ENCODE measurements around the gene IRAK2. TPM values are rescaled to one million over a fixed set of nuclear protein-coding genes. Genes with fewer than 3 reads are reported as not detected.
"Not testable (repeated sequence)": the region's sequence is repeated elsewhere in the genome, so short reads cannot be mapped to it uniquely, and the experiment has no call there.

IRAK2 gene
- total RNA-seq, 2 experiments from 2014 or later = 3.0 TPM

GRCh38 chr3:10173926-10174435, 9.3 kb downstream of the IRAK2 start:
- CTCF ChIA-PET = no interaction called here
- DNase-seq (no peak), ATAC-seq (peak; percentile 47)
- TF ChIP-seq, protein P1, sequence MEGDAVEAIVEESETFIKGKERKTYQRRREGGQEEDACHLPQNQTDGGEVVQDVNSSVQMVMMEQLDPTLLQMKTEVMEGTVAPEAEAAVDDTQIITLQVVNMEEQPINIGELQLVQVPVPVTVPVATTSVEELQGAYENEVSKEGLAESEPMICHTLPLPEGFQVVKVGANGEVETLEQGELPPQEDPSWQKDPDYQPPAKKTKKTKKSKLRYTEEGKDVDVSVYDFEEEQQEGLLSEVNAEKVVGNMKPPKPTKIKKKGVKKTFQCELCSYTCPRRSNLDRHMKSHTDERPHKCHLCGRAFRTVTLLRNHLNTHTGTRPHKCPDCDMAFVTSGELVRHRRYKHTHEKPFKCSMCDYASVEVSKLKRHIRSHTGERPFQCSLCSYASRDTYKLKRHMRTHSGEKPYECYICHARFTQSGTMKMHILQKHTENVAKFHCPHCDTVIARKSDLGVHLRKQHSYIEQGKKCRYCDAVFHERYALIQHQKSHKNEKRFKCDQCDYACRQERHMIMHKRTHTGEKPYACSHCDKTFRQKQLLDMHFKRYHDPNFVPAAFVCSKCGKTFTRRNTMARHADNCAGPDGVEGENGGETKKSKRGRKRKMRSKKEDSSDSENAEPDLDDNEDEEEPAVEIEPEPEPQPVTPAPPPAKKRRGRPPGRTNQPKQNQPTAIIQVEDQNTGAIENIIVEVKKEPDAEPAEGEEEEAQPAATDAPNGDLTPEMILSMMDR (IDR thresholded peaks at IDR 0.05) = no peak
- intact Hi-C loops (cut with micrococcal nuclease) = no loop called here
- H3K36me3 Mint-ChIP-seq (ENCODE audit: low read depth) = peaks cover 6% of the 10 kb centered on the region
- peaks cover 5% of the 10 kb centered on the region for H3K9me3 Mint-ChIP-seq
- POLR2A ChIA-PET = no interaction called here
- no peak overlapping the region for H3K4me3 Mint-ChIP-seq
- no peaks in the 10 kb centered on the region for H3K27me3 Mint-ChIP-seq
- H3K27ac Mint-ChIP-seq = peak overlapping the region; percentile 10
- H3K4me1 Mint-ChIP-seq (ENCODE audit: low read depth) = peaks cover 15% of the 10 kb centered on the region

- DNase-seq; H3K9me3 Mint-ChIP-seq; intact Hi-C loops (cut with micrococcal nuclease); H3K4me3 Mint-ChIP-seq; H3K27ac Mint-ChIP-seq; H3K36me3 Mint-ChIP-seq (ENCODE audit: low read depth); ATAC-seq; H3K27me3 Mint-ChIP-seq: not testable (repeated sequence)
- POLR2A ChIA-PET = interaction anchor here (0.6 to 1.7 kb wide), 4 partner anchors 15 to 170 kb away, joined by 3 to 4 read pairs (median 4); no protein-coding TSS in a partner anchor
- CTCF ChIA-PET = interaction anchor here (0.6 kb wide), 1 partner anchor 355 kb away, joined by 3 read pairs; no protein-coding TSS in a partner anchor
- peaks cover 15% of the 10 kb centered on the region for H3K4me1 Mint-ChIP-seq (ENCODE audit: low read depth)
Measured at GRCh38 chr3:10175334-10175733, 10.6 kb downstream of the IRAK2 start.

DNA sequence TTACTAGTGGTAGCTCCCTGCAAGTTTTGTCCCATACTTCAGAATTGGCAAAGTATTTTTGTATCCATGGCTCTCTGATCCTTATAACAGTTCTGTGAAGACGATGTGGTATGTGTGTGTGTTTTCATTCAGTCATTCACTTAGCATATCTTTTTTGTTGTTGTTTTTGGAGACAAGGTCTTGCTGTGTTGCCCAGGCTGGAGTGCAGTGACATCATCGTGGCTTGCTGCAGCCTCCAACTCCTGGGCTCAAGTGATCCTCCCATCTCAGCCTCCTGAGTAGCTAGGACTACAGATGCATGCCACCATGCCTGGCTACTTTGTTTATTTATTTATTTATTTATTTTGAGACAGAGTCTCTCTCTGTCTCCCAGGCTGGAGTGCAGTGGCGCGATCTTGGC, 11.4 kb downstream of the IRAK2 start:
- POLR2A ChIA-PET = interaction anchor here (1.7 kb wide), 1 partner anchor 46 kb away, joined by 3 read pairs; no protein-coding TSS in a partner anchor
- CTCF ChIA-PET; H3K9me3 Mint-ChIP-seq; intact Hi-C loops (cut with micrococcal nuclease); H3K27me3 Mint-ChIP-seq; H3K27ac Mint-ChIP-seq; DNase-seq; ATAC-seq; H3K36me3 Mint-ChIP-seq (ENCODE audit: low read depth); H3K4me3 Mint-ChIP-seq: not testable (repeated sequence)
- H3K4me1 Mint-ChIP-seq (ENCODE audit: low read depth) = peaks cover 15% of the 10 kb centered on the region

- CTCF ChIA-PET = interaction anchor here (1.1 kb wide), 1 partner anchor 12 kb away, joined by 4 read pairs; the partner anchor contains the start of gene IRAK2
- Mint-ChIP-seq H3K36me3 (ENCODE audit: low read depth) (no peaks in the 10 kb centered on the region), H3K4me1 (ENCODE audit: low read depth) (peaks cover 17% of the 10 kb centered on the region), H3K4me3 (no peak overlapping the region), H3K27me3 (no peaks in the 10 kb centered on the region), H3K9me3 (no peaks in the 10 kb centered on the region), H3K27ac (no peak overlapping the region)
- intact Hi-C loops (cut with micrococcal nuclease) = no loop called here
- POLR2A ChIA-PET = interaction anchor here (0.9 to 1.4 kb wide), 3 partner anchors 9 to 21 kb away, joined by 3 read pairs; no protein-coding TSS in a partner anchor
- ATAC-seq (no peak), DNase-seq (no peak)
- TF ChIP-seq, protein P1 (IDR thresholded peaks at IDR 0.05) = no peak
Measured at GRCh38 chr3:10177737-10178136, 13.0 kb downstream of the IRAK2 start.

- ChIA-PET POLR2A (interaction anchor here (0.8 kb wide), 1 partner anchor 13 kb away, joined by 3 read pairs; no protein-coding TSS in a partner anchor), CTCF (interaction anchor here (1.0 kb wide), 2 partner anchors 18 to 146 kb away, joined by 3 read pairs; no protein-coding TSS in a partner anchor)
- DNase-seq (no peak), ATAC-seq (no peak)
- intact Hi-C loops (cut with micrococcal nuclease) = no loop called here
- H3K27me3 Mint-ChIP-seq = no peaks in the 10 kb centered on the region
- no peak overlapping the region for H3K27ac Mint-ChIP-seq
- no peaks in the 10 kb centered on the region for H3K36me3 Mint-ChIP-seq (ENCODE audit: low read depth)
- TF ChIP-seq, protein P1 (IDR thresholded peaks at IDR 0.05) = no peak
- H3K9me3 Mint-ChIP-seq = no peaks in the 10 kb centered on the region
- H3K4me3 Mint-ChIP-seq = no peak overlapping the region
- peaks cover 8% of the 10 kb centered on the region for H3K4me1 Mint-ChIP-seq (ENCODE audit: low read depth)
Measured at GRCh38 chr3:10178892-10179291, 14.2 kb downstream of the IRAK2 start.

GRCh38 chr3:10180289-10180688, 15.6 kb downstream of the IRAK2 start:
- no peak overlapping the region for H3K27ac Mint-ChIP-seq
- TF ChIP-seq, protein P1 (IDR thresholded peaks at IDR 0.05) = no peak
- no peak overlapping the region for H3K4me3 Mint-ChIP-seq
- CTCF ChIA-PET = interaction anchor here (1.3 kb wide), 1 partner anchor 12 kb away, joined by 3 read pairs; no protein-coding TSS in a partner anchor
- no peaks in the 10 kb centered on the region for H3K9me3 Mint-ChIP-seq
- POLR2A ChIA-PET = interaction anchor here (1.0 kb wide), 1 partner anchor 15 kb away, joined by 3 read pairs; the partner anchor contains the start of gene IRAK2
- ATAC-seq (no peak), DNase-seq (no peak)
- no peaks in the 10 kb centered on the region for H3K27me3 Mint-ChIP-seq
- intact Hi-C loops (cut with micrococcal nuclease) = no loop called here
- no peaks in the 10 kb centered on the region for H3K36me3 Mint-ChIP-seq (ENCODE audit: low read depth)
- peaks cover 9% of the 10 kb centered on the region for H3K4me1 Mint-ChIP-seq (ENCODE audit: low read depth)

Measured in activated CD8-positive, alpha-beta T cell treated with anti-CD3 and anti-CD28 coated beads for 36 hours (primary cell).